ENCODE measurements around the gene RAMP3. TPM values are rescaled to one million over a fixed set of nuclear protein-coding genes. Genes with fewer than 3 reads are reported as not detected.
"Not testable (repeated sequence)": the region's sequence is repeated elsewhere in the genome, so short reads cannot be mapped to it uniquely, and the experiment has no call there.

The RAMP3 gene
- total and polyA plus RNA-seq, 11 donors, result 19.2 to 107 (median 38.9) TPM

GRCh38 chr7:45112648-45113047 is 44.9 kb upstream of the RAMP3 start:
- Histone ChIP-seq H3K27me3 (no peaks in the 10 kb centered on the region), H3K27ac (peak overlapping the region in 6 of 12 donors; percentile 86 to 98 (median 94)), H3K4me1 (peaks cover 5 to 40% (median 30%) of the 10 kb centered on the region in 12 donors), H3K9me3 (no peaks in the 10 kb centered on the region), H3K36me3 (peaks cover 0 to 17% (median 14%) of the 10 kb centered on the region in 9 donors), H3K4me3 (peak overlapping the region in 5 of 12 donors; percentile 67 to 92 (median 71))
- 81 to 92% (median 88%) methylated on average over 1 of the region's 1 CpG for WGBS, 4 donors
- intact Hi-C loops (cut with DNase I), result loop anchor here in 5 of 10 donors (1.0 to 10.0 kb wide), 8 partner anchors 110 to 538 kb away; partner anchors contain the start of genes CCM2 (in 2 of the 5), DDX56 (in 1 of the 5), PURB (in 1 of the 5) and TMED4 (in 1 of the 5)
- TF ChIP-seq POLR2A (IDR thresholded peaks at IDR 0.05), result no peak
- TF ChIP-seq, protein P1, sequence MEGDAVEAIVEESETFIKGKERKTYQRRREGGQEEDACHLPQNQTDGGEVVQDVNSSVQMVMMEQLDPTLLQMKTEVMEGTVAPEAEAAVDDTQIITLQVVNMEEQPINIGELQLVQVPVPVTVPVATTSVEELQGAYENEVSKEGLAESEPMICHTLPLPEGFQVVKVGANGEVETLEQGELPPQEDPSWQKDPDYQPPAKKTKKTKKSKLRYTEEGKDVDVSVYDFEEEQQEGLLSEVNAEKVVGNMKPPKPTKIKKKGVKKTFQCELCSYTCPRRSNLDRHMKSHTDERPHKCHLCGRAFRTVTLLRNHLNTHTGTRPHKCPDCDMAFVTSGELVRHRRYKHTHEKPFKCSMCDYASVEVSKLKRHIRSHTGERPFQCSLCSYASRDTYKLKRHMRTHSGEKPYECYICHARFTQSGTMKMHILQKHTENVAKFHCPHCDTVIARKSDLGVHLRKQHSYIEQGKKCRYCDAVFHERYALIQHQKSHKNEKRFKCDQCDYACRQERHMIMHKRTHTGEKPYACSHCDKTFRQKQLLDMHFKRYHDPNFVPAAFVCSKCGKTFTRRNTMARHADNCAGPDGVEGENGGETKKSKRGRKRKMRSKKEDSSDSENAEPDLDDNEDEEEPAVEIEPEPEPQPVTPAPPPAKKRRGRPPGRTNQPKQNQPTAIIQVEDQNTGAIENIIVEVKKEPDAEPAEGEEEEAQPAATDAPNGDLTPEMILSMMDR (IDR thresholded peaks at IDR 0.05), result no peak
- DNase-seq, result no peak
- no peak for ATAC-seq

GRCh38 chr7:45114257-45114656 is 43.3 kb upstream of the RAMP3 start:
- not testable (repeated sequence) for H3K4me3 ChIP-seq, H3K9me3 ChIP-seq, H3K36me3 ChIP-seq, H3K27ac ChIP-seq, ATAC-seq, H3K27me3 ChIP-seq, DNase-seq
- intact Hi-C loops (cut with DNase I), result loop anchor here in 5 of 10 donors (5.0 to 10.0 kb wide), 7 partner anchors 112 to 539 kb away; partner anchors contain the start of genes CCM2 (in 2 of the 5), DDX56 (in 1 of the 5), PURB (in 1 of the 5) and TMED4 (in 1 of the 5)
- WGBS, 4 donors, result 63 to 88% (median 78%) methylated on average over 1 of the region's 1 CpG
- H3K4me1 ChIP-seq, result peaks cover 0 to 24% (median 15%) of the 10 kb centered on the region in 12 donors

- H3K9me3 ChIP-seq, result no peaks in the 10 kb centered on the region
- no peaks in the 10 kb centered on the region for H3K27me3 ChIP-seq
- TF ChIP-seq, protein P1 (IDR thresholded peaks at IDR 0.05), result no peak
- TF ChIP-seq POLR2A (IDR thresholded peaks at IDR 0.05), result no peak
- H3K27ac ChIP-seq, result no peak overlapping the region
- peaks cover 0 to 18% (median 14%) of the 10 kb centered on the region in 12 donors for H3K4me1 ChIP-seq
- intact Hi-C loops (cut with DNase I), result loop anchor here in 6 of 10 donors (5.0 to 10.0 kb wide), 8 partner anchors 113 to 540 kb away; partner anchors contain the start of genes CCM2 (in 2 of the 6), DDX56 (in 1 of the 6), PURB (in 1 of the 6) and TMED4 (in 1 of the 6)
- no peak for DNase-seq
- H3K36me3 ChIP-seq, result no peaks in the 10 kb centered on the region
- no peak for ATAC-seq
- H3K4me3 ChIP-seq, result no peak overlapping the region
These were observed 42.7 kb upstream of the RAMP3 start for GRCh38 chr7:45114926-45115325.

DNA sequence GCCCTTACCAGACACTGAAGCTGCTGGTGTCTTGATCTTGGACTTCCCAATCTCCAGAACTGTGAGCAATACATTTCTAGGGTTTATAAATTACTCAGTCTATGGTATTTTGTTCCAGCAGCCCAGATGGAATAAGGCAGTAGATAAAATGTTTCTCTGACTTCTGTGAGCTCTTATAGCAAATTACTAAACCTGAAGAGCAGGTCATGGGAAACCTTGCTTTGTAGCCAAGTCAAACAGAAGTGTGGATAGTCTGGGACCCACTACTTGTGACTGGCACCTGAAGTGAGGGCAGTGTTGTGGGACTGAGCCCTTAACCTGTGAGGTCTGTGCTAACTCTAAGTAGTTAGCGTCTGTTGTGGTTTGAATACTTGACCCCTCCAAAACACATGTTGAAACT is 41.5 kb upstream of the RAMP3 start:
- intact Hi-C loops (cut with DNase I), result loop anchor here in 4 of 10 donors (5.0 to 10.0 kb wide), 5 partner anchors 149 to 541 kb away; partner anchors contain the start of genes DDX56 (in 1 of the 4), PURB (in 1 of the 4) and TMED4 (in 1 of the 4)
- no peaks in the 10 kb centered on the region for H3K9me3 ChIP-seq
- H3K36me3 ChIP-seq, result no peaks in the 10 kb centered on the region
- H3K4me3 ChIP-seq, result no peak overlapping the region
- no peak overlapping the region for H3K27ac ChIP-seq
- 82 to 100% (median 93%) methylated on average over 1 of the region's 1 CpG for WGBS, 4 donors
- DNase-seq, result no peak
- no peaks in the 10 kb centered on the region for H3K27me3 ChIP-seq
- H3K4me1 ChIP-seq, result peaks cover 0 to 8% (median 6%) of the 10 kb centered on the region in 12 donors
- no peak for ATAC-seq
- no peak for TF ChIP-seq POLR2A (IDR thresholded peaks at IDR 0.05)

- TF ChIP-seq, protein P1 (IDR thresholded peaks at IDR 0.05), result no peak
- no peak for TF ChIP-seq POLR2A (IDR thresholded peaks at IDR 0.05)
- intact Hi-C loops (cut with DNase I), result loop anchor here in 4 of 10 donors (5.0 to 10.0 kb wide), 5 partner anchors 150 to 543 kb away; partner anchors contain the start of genes DDX56 (in 1 of the 4), PURB (in 1 of the 4) and TMED4 (in 1 of the 4)
- ATAC-seq, result no peak
- Histone ChIP-seq H3K27me3 (no peaks in the 10 kb centered on the region), H3K4me1 (peaks cover 0 to under 1% (median 0%) of the 10 kb centered on the region in 12 donors), H3K9me3 (no peaks in the 10 kb centered on the region), H3K36me3 (no peaks in the 10 kb centered on the region), H3K27ac (no peak overlapping the region), H3K4me3 (no peak overlapping the region)
- DNase-seq, result no peak
- WGBS, 4 donors, result 65 to 74% (median 71%) methylated on average over 3 to 4 of the region's 4 CpGs
These were observed 40.0 kb upstream of the RAMP3 start for GRCh38 chr7:45117582-45117981.
